H1 (cell line): ENCODE results near the gene YWHAE. TPM values are rescaled to one million over a fixed set of nuclear protein-coding genes. Genes with fewer than 3 reads are reported as not detected.

Experiments used
- CTCF ChIA-PET: fragments of 300-600 bp; sonication (Branson Sonifier 250); formaldehyde crosslinking; loops from one replicate; lab custom pipeline; 2021; ENCODE audit not compliant: partially characterized antibody; lab: Charles Lee
- POLR2A ChIA-PET: fragments of 300-600 bp; sonication (Branson Sonifier 250); formaldehyde crosslinking; loops from one replicate; lab custom pipeline; 2021; ENCODE audit warnings: inconsistent platforms; ENCODE audit not compliant: partially characterized antibody; lab: Charles Lee
- DNase-seq, 2 experiments: peaks; one replicate each; pipeline versions ENCODE4 v3.0.0 to v3.0.0-alpha.2; 2010 to 2022; ENCODE audit warnings: low spot score in 2 of 2, low read depth in 1 of 2, mixed read lengths in 1 of 2
- FAIRE-seq: peaks from 2 replicates; lab custom pipeline; 2011; peaks lifted over from hg19 to GRCh38; lab: Jason Lieb, UNC
- H2AFZ ChIP-seq: 2 replicates; pipeline ENCODE4 v1.8.1; 2012; ENCODE audit warnings: low read length, inconsistent platforms
- H2AK5ac ChIP-seq: 2 replicates; pipeline ENCODE4 v1.6.1; 2013; ENCODE audit warnings: low read depth, low read length
- H2BK120ac ChIP-seq: replicated peaks from 2 replicates; pipeline ENCODE3; 2013; ENCODE audit warnings: low read depth, low read length, inconsistent platforms
- H2BK12ac ChIP-seq: 2 replicates; pipeline ENCODE4 v1.6.1; 2013; ENCODE audit warnings: low read depth, low read length
- H2BK15ac ChIP-seq: 2 replicates; pipeline ENCODE4 v1.6.1; 2013; ENCODE audit warnings: low read length
- H2BK20ac ChIP-seq: 2 replicates; pipeline ENCODE4 v1.6.1; 2013; ENCODE audit warnings: low read length
- H2BK5ac ChIP-seq: 2 replicates; pipeline ENCODE4 v1.6.1; 2013; ENCODE audit warnings: low read depth, low read length
- H3K14ac ChIP-seq: 2 replicates; pipeline ENCODE4 v1.6.1; 2013; ENCODE audit warnings: inconsistent platforms; ENCODE audit not compliant: insufficient read length
- H3K18ac ChIP-seq: 2 replicates; pipeline ENCODE4 v1.6.1; 2013; ENCODE audit warnings: low read length; ENCODE audit errors: extremely low read depth
- H3K23ac ChIP-seq: 2 replicates; pipeline ENCODE4 v1.6.1; 2013; ENCODE audit warnings: inconsistent platforms; ENCODE audit not compliant: insufficient read length
- H3K23me2 ChIP-seq: 2 replicates; pipeline ENCODE4 v1.6.1; 2013; ENCODE audit warnings: low read depth, low read length
- H3K27ac ChIP-seq: 2 replicates; pipeline ENCODE4 v1.6.1; 2011; ENCODE audit warnings: low read depth, low read length, inconsistent platforms
- H3K27me3 ChIP-seq, 4 experiments: replicated peaks in 1 of 4; 1 replicate in 1 of 4; 2 replicates in 3 of 4; pipeline versions ENCODE4 v1.6.1 to v1.8.1; 2011 to 2013; ENCODE audit warnings: low read length in 3 of 4, mild to moderate bottlenecking in 3 of 4, inconsistent platforms in 2 of 4, mixed read lengths in 2 of 4, moderate library complexity in 1 of 4; ENCODE audit not compliant: control insufficient read depth in 3 of 4, insufficient read depth in 3 of 4; ENCODE audit errors: extremely low read depth in 1 of 4
- H3K36me3 ChIP-seq, 4 experiments: 2 replicates each; pipeline versions ENCODE4 v1.6.1 to v1.8.1; 2011 to 2013; ENCODE audit warnings: mild to moderate bottlenecking in 4 of 4, low read length in 3 of 4, moderate library complexity in 2 of 4, control low read depth in 1 of 4, inconsistent platforms in 1 of 4; ENCODE audit not compliant: insufficient read depth in 4 of 4, control insufficient read depth in 2 of 4
- H3K4ac ChIP-seq: replicated peaks from 2 replicates; pipeline ENCODE3; 2013; ENCODE audit warnings: low read length, low read depth, mixed read lengths, inconsistent platforms; ENCODE audit not compliant: insufficient read length
- H3K4me1 ChIP-seq, 4 experiments: replicated peaks in 1 of 4; 1 replicate in 1 of 4; 2 replicates in 3 of 4; pipeline versions ENCODE4 v1.6.1 to v1.8.1; 2011 to 2013; ENCODE audit warnings: low read length in 3 of 4, inconsistent platforms in 2 of 4, mixed read lengths in 1 of 4; ENCODE audit not compliant: insufficient read depth in 4 of 4, control insufficient read depth in 3 of 4
- H3K4me2 ChIP-seq, 2 experiments: 2 replicates each; pipeline versions ENCODE4 v1.6.1 to v1.8.1; 2011 to 2013; ENCODE audit warnings: low read depth in 2 of 2, low read length in 2 of 2, control low read depth in 1 of 2, inconsistent platforms in 1 of 2, mild to moderate bottlenecking in 1 of 2; ENCODE audit not compliant: insufficient read depth in 1 of 2
- H3K4me3 ChIP-seq, 4 experiments: fragments of 200-600, 300-600 bp in 1 of 4; sonication (generic), shearing (Covaris generic), sonication (Bioruptor Twin) in 1 of 4; 2 replicates each; pipeline versions ENCODE4 v1.5.1 to v1.8.1; 2011 to 2016; ENCODE audit warnings: low read length in 4 of 4, low read depth in 3 of 4, control low read depth in 2 of 4, inconsistent platforms in 2 of 4, mild to moderate bottlenecking in 2 of 4, mixed read lengths in 1 of 4, moderate library complexity in 1 of 4; ENCODE audit not compliant: insufficient read depth in 2 of 4; ENCODE audit errors: extremely low read depth in 1 of 4
- H3K56ac ChIP-seq: replicated peaks from 2 replicates; pipeline ENCODE3; 2013; ENCODE audit warnings: low read depth, mild to moderate bottlenecking, mixed read lengths, low read length, inconsistent platforms; ENCODE audit not compliant: insufficient read length
- H3K79me1 ChIP-seq: 2 replicates; pipeline ENCODE4 v1.6.1; 2013; ENCODE audit warnings: low read depth, low read length, control low read depth
- H3K79me2 ChIP-seq, 2 experiments: 2 replicates each; pipeline versions ENCODE4 v1.6.1 to v1.8.1; 2012 to 2013; ENCODE audit warnings: low read length in 2 of 2, mild to moderate bottlenecking in 2 of 2, inconsistent platforms in 1 of 2; ENCODE audit not compliant: insufficient read depth in 2 of 2, control insufficient read depth in 1 of 2
- H3K9ac ChIP-seq, 4 experiments: replicated peaks in 1 of 4; 1 replicate in 1 of 4; 2 replicates in 3 of 4; pipeline versions ENCODE4 v1.6.1 to v1.8.1; 2011 to 2013; ENCODE audit warnings: low read depth in 3 of 4, low read length in 3 of 4, control low read depth in 2 of 4, mild to moderate bottlenecking in 2 of 4, moderate library complexity in 2 of 4, inconsistent platforms in 1 of 4; ENCODE audit errors: extremely low read depth in 1 of 4
- H3K9me3 ChIP-seq, 2 experiments: 2 replicates each; pipeline versions ENCODE4 v1.6.1 to v1.8.1; 2012 to 2013; ENCODE audit warnings: mild to moderate bottlenecking in 2 of 2, moderate library complexity in 2 of 2, control low read depth in 1 of 2, inconsistent platforms in 1 of 2, low read depth in 1 of 2, low read length in 1 of 2, mixed read lengths in 1 of 2; ENCODE audit not compliant: insufficient read depth in 2 of 2
- H4K20me1 ChIP-seq, 2 experiments: replicated peaks in 1 of 2; 2 replicates each; pipeline versions ENCODE3 to v1.8.1; 2011 to 2013; ENCODE audit warnings: inconsistent platforms in 2 of 2, low read length in 2 of 2, mild to moderate bottlenecking in 1 of 2; ENCODE audit not compliant: insufficient read depth in 2 of 2, control insufficient read depth in 1 of 2
- H4K5ac ChIP-seq: 2 replicates; pipeline ENCODE4 v1.6.1; 2013; ENCODE audit warnings: low read length, low read depth, mixed read lengths, inconsistent platforms; ENCODE audit not compliant: insufficient read length
- H4K8ac ChIP-seq: 2 replicates; pipeline ENCODE4 v1.8.0; 2013; ENCODE audit warnings: mild to moderate bottlenecking, moderate library complexity, low read length, inconsistent platforms; ENCODE audit not compliant: insufficient read depth; ENCODE audit errors: extremely low read depth
- H4K91ac ChIP-seq: replicated peaks from 2 replicates; pipeline ENCODE3; 2013; ENCODE audit warnings: low read length, mixed read lengths, inconsistent platforms; ENCODE audit not compliant: insufficient read length
- BCL11A ChIP-seq, 2 experiments: IDR thresholded peaks; one replicate each; pipeline ENCODE4 v1.6.1; 2011; ENCODE audit warnings: low read depth in 2 of 2, low read length in 2 of 2, mild to moderate bottlenecking in 2 of 2
- CEBPB ChIP-seq: IDR thresholded peaks from 2 replicates; pipeline ENCODE4 v1.6.1; 2012; ENCODE audit warnings: low read depth, low read length
- CREB1 ChIP-seq: IDR thresholded peaks from 2 replicates; pipeline ENCODE4 v1.6.1; 2012; ENCODE audit warnings: inconsistent platforms
- CTBP2 ChIP-seq: IDR thresholded peaks from 2 replicates; pipeline ENCODE4 v1.7.0; 2011; ENCODE audit warnings: borderline replicate concordance, mild to moderate bottlenecking, moderate library complexity, mixed read lengths, low read length; ENCODE audit not compliant: insufficient read depth, insufficient read length
- GABPA ChIP-seq: IDR thresholded peaks from 2 replicates; pipeline ENCODE4 v1.6.1; 2011; ENCODE audit warnings: mild to moderate bottlenecking, low read length, moderate library complexity, borderline replicate concordance; ENCODE audit not compliant: insufficient read depth
- HDAC6 ChIP-seq: IDR thresholded peaks from one replicate; pipeline ENCODE4 v1.7.1; 2012; ENCODE audit warnings: low read depth, mild to moderate bottlenecking, inconsistent platforms, low read length, moderate library complexity
- JUN ChIP-seq: IDR thresholded peaks from 2 replicates; pipeline ENCODE4 v1.6.1; 2011; ENCODE audit warnings: low read depth, mild to moderate bottlenecking, improper control_type of control experiment, low read length
- NRF1 ChIP-seq: IDR thresholded peaks from 2 replicates; pipeline ENCODE4 v1.6.1; 2011; ENCODE audit warnings: mild to moderate bottlenecking, low read depth, low read length, improper control_type of control experiment
- RXRA ChIP-seq: IDR thresholded peaks from 2 replicates; pipeline ENCODE4 v1.6.1; 2011; ENCODE audit warnings: low read depth, mild to moderate bottlenecking, low read length, moderate library complexity; ENCODE audit not compliant: insufficient read depth
- SAP30 ChIP-seq: fragments of 300-600 bp; sonication (generic); IDR thresholded peaks from 2 replicates; pipeline ENCODE4 v1.7.1; 2012; ENCODE audit warnings: low read length, moderate library complexity, mild to moderate bottlenecking, inconsistent platforms; ENCODE audit not compliant: insufficient read depth, insufficient replicate concordance
- SIRT6 ChIP-seq: IDR thresholded peaks from one replicate; pipeline ENCODE4 v1.7.1; 2012; ENCODE audit warnings: low read length, inconsistent platforms
- TCF12 ChIP-seq: IDR thresholded peaks from 2 replicates; pipeline ENCODE4 v1.6.1; 2011; ENCODE audit warnings: low read depth, mild to moderate bottlenecking, low read length
- WGBS, 2 experiments: shearing (Covaris generic) in 1 of 2; methylation state at CpG; one replicate each; pipeline versions ENCODE4 v1.1.6 to v1.1.7; 2013 to 2015; ENCODE audit warnings: low lambda C conversion rate in 2 of 2, mixed read lengths in 2 of 2, inconsistent platforms in 1 of 2, low coverage in 1 of 2, missing lambda C conversion rate in 1 of 2; ENCODE audit not compliant: insufficient replicate concordance in 2 of 2, insufficient coverage in 1 of 2, insufficient read length in 1 of 2; ENCODE audit errors: extremely low coverage in 1 of 2, missing lambda C conversion rate in 1 of 2; 5-methylcytosine and 5-hydroxymethylcytosine counted together
- polyA plus RNA-seq, 7 experiments: library from polyadenylated mRNA; depleted of rRNA in 3 of 7; stranded (reverse) in 5 of 7; unstranded in 2 of 7; fragments of >200 nt in 5 of 7; fragments of 200-250 nt in 2 of 7; gene quantifications; 1 replicate in 5 of 7; 2 replicates in 1 of 7; 4 replicates in 1 of 7; pipeline versions ENCODE4 v1.2.1 to v1.2.3, GENCODE V29; 2011 to 2013; ENCODE audit warnings: missing spikeins in 2 of 7, mixed read lengths in 2 of 7
- total RNA-seq: library from RNA; stranded (reverse); fragmentation: NEBNext Ultra II Directional; extraction: Animal tissue kit (Norgen Biotek cat#: 25700); gene quantifications from 2 replicates; pipeline ENCODE4 v1.2.1, GENCODE V29; 2021

YWHAE gene
- total and polyA plus RNA-seq, 2 of the 8 experiments (the other 6 are each of a cell fraction or from before 2014, with no cell fraction given), result 559 to 1,186 TPM

DNA sequence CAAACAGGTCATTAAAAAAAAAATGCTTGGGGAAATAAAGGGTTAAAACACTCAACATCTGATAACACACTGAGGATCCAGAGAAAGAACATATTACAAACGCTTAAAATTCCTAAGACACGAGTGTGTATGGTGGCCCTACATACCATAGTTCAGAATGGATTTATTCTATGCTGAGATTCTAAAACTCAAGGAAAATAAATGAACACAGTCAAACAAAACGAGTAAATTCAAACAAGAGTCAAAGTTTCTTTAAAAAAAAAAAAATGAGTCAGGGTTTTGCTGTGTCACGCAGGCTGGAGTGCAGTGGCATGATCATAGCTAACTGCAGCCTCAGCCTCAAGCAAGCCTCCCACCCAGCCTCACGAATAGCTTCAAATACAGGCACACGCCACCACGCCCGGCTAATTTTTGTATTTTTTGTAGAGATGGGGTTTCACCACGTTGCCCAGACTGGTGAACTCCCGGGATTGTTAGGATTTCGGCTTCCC lies 38.6 kb upstream of the YWHAE start:
- Histone ChIP-seq H4K20me1 (peaks cover 1 to 5% of the 10 kb centered on the region in 2 experiments), H2BK5ac (no peak overlapping the region; the same call in 1 of the 2 replicates), H4K8ac (no peak overlapping the region), H3K36me3 (peaks cover 4 to 29% (median 19%) of the 10 kb centered on the region in 4 experiments; a peak in 6 of 8 replicates), H3K9ac (no peak overlapping the region), H4K5ac (no peak overlapping the region), H3K23me2 (no peaks in the 10 kb centered on the region), H2BK15ac (no peak overlapping the region), H3K14ac (no peak overlapping the region), H2BK20ac (no peak overlapping the region), H3K27me3 (no peaks in the 10 kb centered on the region), H3K23ac (no peak overlapping the region), H4K91ac (no peak overlapping the region), H3K9me3 (no peaks in the 10 kb centered on the region), H3K56ac (no peak overlapping the region), H3K18ac (no peak overlapping the region), H3K27ac (no peak overlapping the region), H3K79me1 (peaks cover 13% of the 10 kb centered on the region), H3K4ac (no peak overlapping the region), H3K4me3 (no peak overlapping the region), H3K79me2 (peaks cover 3 to 79% of the 10 kb centered on the region in 2 experiments; a peak in 3 of 4 replicates), H2BK120ac (no peak overlapping the region), H3K4me2 (no peak overlapping the region), H3K4me1 (no peaks in the 10 kb centered on the region), H2AK5ac (no peak overlapping the region), H2BK12ac (no peak overlapping the region), H2AFZ (no peak overlapping the region)
- TF ChIP-seq GABPA, result no peak
- no peak for TF ChIP-seq CREB1
- TF ChIP-seq SAP30, result no peak
- no peak for TF ChIP-seq NRF1
- TF ChIP-seq HDAC6, result no peak
- TF ChIP-seq BCL11A (IDR thresholded peaks at IDR 0.05; ENCODE audit: low read depth in 2 of 2, low read length in 2 of 2), result no peak
- TF ChIP-seq SIRT6, result no peak
- no peak for TF ChIP-seq JUN
- TF ChIP-seq CTBP2, result no peak
- TF ChIP-seq CEBPB, result no peak
- no peak for TF ChIP-seq TCF12
- no peak for TF ChIP-seq RXRA
- POLR2A ChIA-PET, result interaction anchor here (0.5 to 1.9 kb wide), 8 partner anchors 9 to 72 kb away, joined by 3 to 7 read pairs (median 4); partner anchors contain the start of gene CRK
- FAIRE-seq (no peak), DNase-seq (no peak)
- WGBS, 2 experiments, result 83% methylated on average over 11 of the region's 11 CpGs; no CpG with 5 or more reads in 1 of the 2 experiments
- CTCF ChIA-PET, result interaction anchor here (0.6 to 2.8 kb wide), 3 partner anchors 13 to 73 kb away, joined by 3 to 14 read pairs (median 4); no protein-coding TSS in a partner anchor
